B cell (primary cell): ENCODE measurements around the gene EBF3. TPM values are rescaled to one million over a fixed set of nuclear protein-coding genes. Genes with fewer than 3 reads are reported as not detected.

ENCODE experiments used
- ATAC-seq: fragments of 200-7000 bp; cut with Tn5 transposase; one replicate; pipeline ENCODE4 v1.10.0; 2021; ENCODE audit warnings: low read depth, mild to moderate bottlenecking, moderate number of reproducible peaks, moderate library complexity
- CTCF ChIA-PET: fragments of 350-600 bp; sonication (Branson Sonifier 250); formaldehyde crosslinking; loops from one replicate; lab custom pipeline; 2021; ENCODE audit warnings: antibody characterized with exemption, inconsistent platforms; lab: Charles Lee
- POLR2A ChIA-PET: fragments of 350-600 bp; sonication (Branson Sonifier 250); formaldehyde crosslinking; loops from one replicate; lab custom pipeline; 2021; ENCODE audit warnings: antibody characterized with exemption; lab: Charles Lee
- DNase-seq: peaks from one replicate; pipeline ENCODE4 v3.0.0; 2013
- H2AFZ ChIP-seq: 2 replicates; pipeline ENCODE4 v1.6.1; 2012; ENCODE audit warnings: mild to moderate bottlenecking, low read depth, low read length; ENCODE audit not compliant: insufficient read depth, poor library complexity, severe bottlenecking
- H3K27ac ChIP-seq, 2 donors: 1 replicate in 1 of 2; 2 replicates in 1 of 2; pipeline ENCODE4 v1.5.1; 2012 to 2013; ENCODE audit warnings: low read length in 2 of 2, mild to moderate bottlenecking in 2 of 2, moderate library complexity in 1 of 2
- H3K27me3 ChIP-seq, 4 experiments: fragments of 200-600 bp in 1 of 4; sonication (generic) in 1 of 4; replicated peaks in 1 of 4; 1 replicate in 2 of 4; 2 replicates in 2 of 4; pipeline versions ENCODE4 v1.6.1 to v1.7.0; 2013 to 2016; ENCODE audit warnings: low read length in 3 of 4, mild to moderate bottlenecking in 2 of 4, mixed read lengths in 1 of 4, moderate library complexity in 1 of 4; ENCODE audit not compliant: insufficient read depth in 4 of 4, control insufficient read depth in 3 of 4; ENCODE audit errors: control extremely low read depth in 1 of 4
- H3K36me3 ChIP-seq, 2 experiments: replicated peaks in 1 of 2; 1 replicate in 1 of 2; 2 replicates in 1 of 2; pipeline versions ENCODE4 v1.6.1 to v1.7.1; 2013; ENCODE audit warnings: low read length in 1 of 2; ENCODE audit not compliant: insufficient read depth in 2 of 2, control insufficient read depth in 1 of 2; ENCODE audit errors: control extremely low read depth in 1 of 2, extremely low read depth in 1 of 2
- H3K4me1 ChIP-seq, 2 donors: fragments of 200-600 bp in 1 of 2; sonication (generic) in 1 of 2; 1 replicate in 1 of 2; 2 replicates in 1 of 2; pipeline versions ENCODE4 v1.5.1 to v1.6.1; 2013 to 2017; ENCODE audit warnings: low read length in 2 of 2; ENCODE audit not compliant: control insufficient read depth in 2 of 2, insufficient read depth in 2 of 2
- H3K4me2 ChIP-seq: replicated peaks from 2 replicates; pipeline ENCODE3; 2012; ENCODE audit warnings: mild to moderate bottlenecking, low read depth, low read length; ENCODE audit not compliant: poor library complexity, severe bottlenecking
- H3K4me3 ChIP-seq, 5 experiments: fragments of 200-600 bp in 1 of 5; sonication (generic) in 1 of 5; 1 replicate in 3 of 5; 2 replicates in 2 of 5; pipeline versions ENCODE4 v1.5.1 to v1.7.0; 2011 to 2016; ENCODE audit warnings: low read length in 4 of 5, mild to moderate bottlenecking in 4 of 5, low read depth in 2 of 5, control low read depth in 1 of 5, moderate library complexity in 1 of 5; ENCODE audit not compliant: insufficient read depth in 1 of 5; ENCODE audit errors: control extremely low read depth in 1 of 5, extremely low read depth in 1 of 5
- H3K79me2 ChIP-seq: fragments of 200-600 bp; sonication (generic); one replicate; pipeline ENCODE4 v1.6.0; 2016; ENCODE audit warnings: low read length; ENCODE audit not compliant: control insufficient read depth, insufficient read depth
- H3K9ac ChIP-seq: fragments of 200-600 bp; sonication (generic); 2 replicates; pipeline ENCODE4 v1.6.1; 2017; ENCODE audit warnings: mild to moderate bottlenecking, low read length, moderate library complexity
- H3K9me3 ChIP-seq, 3 donors: one replicate each; pipeline versions ENCODE4 v1.6.1 to v1.7.1; 2013; ENCODE audit warnings: low read length in 2 of 3; ENCODE audit not compliant: control insufficient read depth in 2 of 3, insufficient read depth in 1 of 3; ENCODE audit errors: control extremely low read depth in 1 of 3
- H4K20me1 ChIP-seq: 2 replicates; pipeline ENCODE4 v1.6.0; 2012; ENCODE audit warnings: mild to moderate bottlenecking, low read length; ENCODE audit not compliant: insufficient read depth, control insufficient read depth, poor library complexity, severe bottlenecking
- H3K27ac Mint-ChIP-seq: one replicate; pipeline ENCODE4 v1.8.0; 2021; ENCODE audit warnings: mixed read lengths
- H3K27me3 Mint-ChIP-seq: one replicate; pipeline ENCODE4 v1.8.0; 2021; ENCODE audit warnings: mixed read lengths
- H3K4me1 Mint-ChIP-seq: one replicate; pipeline ENCODE4 v1.8.0; 2021; ENCODE audit warnings: mixed read lengths
- H3K4me3 Mint-ChIP-seq: one replicate; pipeline ENCODE4 v1.8.0; 2021; ENCODE audit warnings: mixed read lengths
- H3K9me3 Mint-ChIP-seq: one replicate; pipeline ENCODE4 v1.8.0; 2022; ENCODE audit warnings: mixed read lengths; ENCODE audit not compliant: insufficient read depth
- EZH2 ChIP-seq: IDR thresholded peaks from 2 replicates; pipeline ENCODE4 v1.6.1; 2012; ENCODE audit warnings: borderline replicate concordance, low read depth, mild to moderate bottlenecking, moderate library complexity, low read length; ENCODE audit not compliant: insufficient read depth, poor library complexity, severe bottlenecking
- WGBS: methylation state at CpG from one replicate; pipeline ENCODE4 v1.1.5; 2013; ENCODE audit warnings: missing lambda C conversion rate; ENCODE audit not compliant: insufficient coverage; 5-methylcytosine and 5-hydroxymethylcytosine counted together
- intact Hi-C: fragments of 100-400 bp; cut with micrococcal nuclease; formaldehyde crosslinking; loops from one replicate; pipeline ENCODE4 v1.10.0; 2022
- polyA plus RNA-seq: library from polyadenylated mRNA; depleted of rRNA; stranded (reverse); fragments of >200 nt; gene quantifications from 2 replicates; pipeline ENCODE4 v1.2.3, GENCODE V29; 2012
- total RNA-seq, 2 donors: library from RNA; stranded (reverse); fragments of 120-200 nt in 1 of 2; gene quantifications; 1 replicate in 1 of 2; 2 replicates in 1 of 2; pipeline versions ENCODE4 v1.2.3 to v1.2.4, GENCODE V29; 2013 to 2022
- TF ChIP-seq, protein P1 (sequence below): fragments of 200-600 bp; IDR thresholded peaks from one replicate; pipeline ENCODE4 v1.8.0; 2022; ENCODE audit warnings: antibody characterized with exemption, mild to moderate bottlenecking

The EBF3 gene
- total and polyA plus RNA-seq, 2 donors (not counting 1 experiment from before 2014, with no cell fraction given) = not detected

DNA sequence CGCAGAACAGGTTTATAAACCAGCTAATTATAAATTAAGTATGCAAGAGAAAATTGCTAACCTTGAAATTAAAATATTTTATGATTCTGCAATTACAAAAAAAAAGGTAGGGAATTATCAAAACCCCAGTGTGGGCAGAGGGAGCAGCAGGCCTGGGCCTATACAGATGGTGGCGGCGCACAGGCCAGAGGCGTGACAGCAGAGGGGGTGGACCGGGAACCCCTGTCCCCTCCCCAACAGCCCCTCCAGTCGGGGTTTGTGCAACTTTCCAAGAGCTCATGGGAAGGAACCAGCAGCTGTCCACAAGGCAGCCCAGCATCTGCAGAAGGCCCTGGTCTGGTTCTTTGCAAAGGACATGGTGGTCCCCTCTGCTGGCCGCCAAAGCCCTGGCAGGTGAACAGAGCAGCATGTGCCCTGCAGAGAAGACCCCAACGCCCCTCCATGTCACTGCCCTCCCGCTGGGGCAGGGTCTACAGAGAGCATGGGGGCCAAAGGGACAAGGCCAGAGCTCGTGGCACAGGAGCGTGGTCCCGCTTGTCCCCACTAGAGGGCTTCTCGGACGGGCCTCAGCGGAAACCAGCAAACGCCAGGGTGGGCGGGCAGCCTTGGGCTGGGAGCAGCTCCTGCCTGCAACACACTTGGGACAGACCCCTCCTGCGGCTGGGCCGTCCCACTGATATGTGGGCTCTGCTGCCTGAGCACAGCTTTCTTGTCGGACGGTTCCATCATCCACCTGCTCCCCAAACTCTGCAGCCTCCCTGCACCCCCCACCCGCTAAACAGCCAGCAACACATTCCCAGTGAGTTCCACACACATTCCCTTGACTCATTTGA, 75.1 kb downstream of the EBF3 start:
- ATAC-seq (no peak), DNase-seq (peak; percentile 26)
- H3K4me3 ChIP-seq = no peak overlapping the region
- no peak overlapping the region for H3K27ac ChIP-seq
- 67% methylated on average over 20 of the region's 22 CpGs for WGBS
- no peaks in the 10 kb centered on the region for H4K20me1 ChIP-seq
- no peaks in the 10 kb centered on the region for H3K79me2 ChIP-seq
- CTCF ChIA-PET = interaction anchor here (0.5 to 0.8 kb wide), 3 partner anchors 9 to 291 kb away, joined by 3 to 6 read pairs (median 3); no protein-coding TSS in a partner anchor
- Mint-ChIP-seq H3K4me1 (no peaks in the 10 kb centered on the region), H3K27me3 (peaks cover 4% of the 10 kb centered on the region), H3K4me3 (no peak overlapping the region), H3K27ac (no peak overlapping the region), H3K9me3 (no peaks in the 10 kb centered on the region)
- H3K4me1 ChIP-seq = no peaks in the 10 kb centered on the region
- intact Hi-C loops = loop anchor here (5.0 kb wide), 1 partner anchor 238 kb away; no protein-coding TSS in a partner anchor
- H3K36me3 ChIP-seq = no peaks in the 10 kb centered on the region
- H3K9ac ChIP-seq = no peak overlapping the region
- POLR2A ChIA-PET = no interaction called here
- no peak overlapping the region for H3K4me2 ChIP-seq
- TF ChIP-seq EZH2 = no peak
- TF ChIP-seq, protein P1, sequence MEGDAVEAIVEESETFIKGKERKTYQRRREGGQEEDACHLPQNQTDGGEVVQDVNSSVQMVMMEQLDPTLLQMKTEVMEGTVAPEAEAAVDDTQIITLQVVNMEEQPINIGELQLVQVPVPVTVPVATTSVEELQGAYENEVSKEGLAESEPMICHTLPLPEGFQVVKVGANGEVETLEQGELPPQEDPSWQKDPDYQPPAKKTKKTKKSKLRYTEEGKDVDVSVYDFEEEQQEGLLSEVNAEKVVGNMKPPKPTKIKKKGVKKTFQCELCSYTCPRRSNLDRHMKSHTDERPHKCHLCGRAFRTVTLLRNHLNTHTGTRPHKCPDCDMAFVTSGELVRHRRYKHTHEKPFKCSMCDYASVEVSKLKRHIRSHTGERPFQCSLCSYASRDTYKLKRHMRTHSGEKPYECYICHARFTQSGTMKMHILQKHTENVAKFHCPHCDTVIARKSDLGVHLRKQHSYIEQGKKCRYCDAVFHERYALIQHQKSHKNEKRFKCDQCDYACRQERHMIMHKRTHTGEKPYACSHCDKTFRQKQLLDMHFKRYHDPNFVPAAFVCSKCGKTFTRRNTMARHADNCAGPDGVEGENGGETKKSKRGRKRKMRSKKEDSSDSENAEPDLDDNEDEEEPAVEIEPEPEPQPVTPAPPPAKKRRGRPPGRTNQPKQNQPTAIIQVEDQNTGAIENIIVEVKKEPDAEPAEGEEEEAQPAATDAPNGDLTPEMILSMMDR = peak; percentile 64
- no peak overlapping the region for H2AFZ ChIP-seq
- no peaks in the 10 kb centered on the region for H3K27me3 ChIP-seq
- H3K9me3 ChIP-seq = no peaks in the 10 kb centered on the region
